ENCODE results near the gene HIVEP2. TPM values are rescaled to one million over a fixed set of nuclear protein-coding genes. Genes with fewer than 3 reads are reported as not detected.

HIVEP2 gene
- total RNA-seq, 1 donor from 2014 or later: 12.3 TPM

GRCh38 chr6:142820338-142821051, 124.5 kb downstream of the HIVEP2 start:
- TF ChIP-seq, protein P1, sequence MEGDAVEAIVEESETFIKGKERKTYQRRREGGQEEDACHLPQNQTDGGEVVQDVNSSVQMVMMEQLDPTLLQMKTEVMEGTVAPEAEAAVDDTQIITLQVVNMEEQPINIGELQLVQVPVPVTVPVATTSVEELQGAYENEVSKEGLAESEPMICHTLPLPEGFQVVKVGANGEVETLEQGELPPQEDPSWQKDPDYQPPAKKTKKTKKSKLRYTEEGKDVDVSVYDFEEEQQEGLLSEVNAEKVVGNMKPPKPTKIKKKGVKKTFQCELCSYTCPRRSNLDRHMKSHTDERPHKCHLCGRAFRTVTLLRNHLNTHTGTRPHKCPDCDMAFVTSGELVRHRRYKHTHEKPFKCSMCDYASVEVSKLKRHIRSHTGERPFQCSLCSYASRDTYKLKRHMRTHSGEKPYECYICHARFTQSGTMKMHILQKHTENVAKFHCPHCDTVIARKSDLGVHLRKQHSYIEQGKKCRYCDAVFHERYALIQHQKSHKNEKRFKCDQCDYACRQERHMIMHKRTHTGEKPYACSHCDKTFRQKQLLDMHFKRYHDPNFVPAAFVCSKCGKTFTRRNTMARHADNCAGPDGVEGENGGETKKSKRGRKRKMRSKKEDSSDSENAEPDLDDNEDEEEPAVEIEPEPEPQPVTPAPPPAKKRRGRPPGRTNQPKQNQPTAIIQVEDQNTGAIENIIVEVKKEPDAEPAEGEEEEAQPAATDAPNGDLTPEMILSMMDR (conservative IDR thresholded peaks at IDR 0.05; ENCODE audit: low read depth, low read length): no peak
- no peak for DNase-seq (ENCODE audit: low read depth)
- peak overlapping the region; percentile 49 for H3K4me3 ChIP-seq (ENCODE audit: low read depth, low read length)

GRCh38 chr6:142819603-142820337, 125.2 kb downstream of the HIVEP2 start:
- no peak for DNase-seq (ENCODE audit: low read depth)
- H3K4me3 ChIP-seq (ENCODE audit: low read depth, low read length): peak overlapping the region; percentile 49
- TF ChIP-seq, protein P1 (conservative IDR thresholded peaks at IDR 0.05; ENCODE audit: low read depth, low read length): no peak

DNA sequence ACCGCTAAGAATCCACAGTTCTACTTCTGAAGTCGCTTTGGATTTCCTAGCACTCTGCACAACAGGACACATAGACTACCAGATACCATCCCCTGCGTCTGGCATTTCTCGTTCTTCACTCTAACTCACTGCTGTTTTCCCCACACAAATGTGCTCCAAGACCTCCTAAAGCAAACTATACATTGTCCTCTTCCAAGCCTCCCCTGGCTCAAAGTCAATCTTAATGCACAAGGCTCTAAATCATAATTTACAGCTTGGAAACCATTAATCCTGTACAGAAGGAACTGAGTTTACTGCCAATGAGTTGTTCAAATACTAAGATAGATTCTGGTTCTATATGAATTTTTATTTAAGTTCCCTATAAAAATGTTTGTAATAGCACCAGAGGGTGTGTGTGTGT, 128.5 kb downstream of the HIVEP2 start:
- TF ChIP-seq, protein P1 (conservative IDR thresholded peaks at IDR 0.05; ENCODE audit: low read depth, low read length): no peak
- no peak for DNase-seq (ENCODE audit: low read depth)

GRCh38 chr6:142816031-142816430, 128.9 kb downstream of the HIVEP2 start:
- no peak for DNase-seq (ENCODE audit: low read depth)
- TF ChIP-seq, protein P1 (conservative IDR thresholded peaks at IDR 0.05; ENCODE audit: low read depth, low read length): no peak
- no peak overlapping the region for H3K4me3 ChIP-seq (ENCODE audit: low read depth, low read length)

More for the DNA sequence above, 128.5 kb downstream of the HIVEP2 start:
- no peak overlapping the region for H3K4me3 ChIP-seq (ENCODE audit: low read depth, low read length)

GRCh38 chr6:142811923-142812322, 133.1 kb downstream of the HIVEP2 start:
- no peak overlapping the region for H3K4me3 ChIP-seq (ENCODE audit: low read depth, low read length)
- DNase-seq (ENCODE audit: low read depth): no peak
- TF ChIP-seq, protein P1 (conservative IDR thresholded peaks at IDR 0.05; ENCODE audit: low read depth, low read length): no peak

DNA sequence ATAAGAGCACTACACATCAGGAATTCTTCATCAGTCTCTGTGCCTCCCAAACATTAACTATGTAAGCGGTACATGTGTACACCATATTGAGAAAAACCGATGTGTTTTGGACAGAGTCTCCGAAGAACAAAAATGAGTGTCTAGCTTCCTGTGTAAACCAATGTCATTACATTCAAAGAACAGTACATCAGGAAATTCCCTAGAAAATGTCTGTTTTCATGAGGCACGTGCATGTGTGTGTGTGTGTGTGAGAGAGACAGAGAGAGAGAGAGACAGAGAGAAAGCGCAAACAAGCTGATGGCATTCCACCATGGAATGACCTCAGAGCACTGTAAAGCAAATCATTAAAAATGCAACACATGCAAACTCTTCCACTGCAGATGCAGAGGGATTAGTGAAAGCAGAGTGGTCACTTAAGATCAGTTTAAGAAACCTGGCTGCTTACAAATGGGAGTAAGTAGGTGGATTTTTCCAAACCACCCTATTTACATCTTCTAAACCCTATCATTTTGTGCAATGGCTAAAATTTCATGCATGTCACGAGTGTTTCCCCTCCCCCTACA, 133.9 kb downstream of the HIVEP2 start:
- H3K4me3 ChIP-seq (ENCODE audit: low read depth, low read length): no peak overlapping the region
- no peak for DNase-seq (ENCODE audit: low read depth)
- TF ChIP-seq, protein P1 (conservative IDR thresholded peaks at IDR 0.05; ENCODE audit: low read depth, low read length): no peak

All from epithelial cell of proximal tubule (primary cell).